ENCODE results near the gene GPR37L1. TPM values are rescaled to one million over a fixed set of nuclear protein-coding genes. Genes with fewer than 3 reads are reported as not detected.

GPR37L1 gene, protein sequence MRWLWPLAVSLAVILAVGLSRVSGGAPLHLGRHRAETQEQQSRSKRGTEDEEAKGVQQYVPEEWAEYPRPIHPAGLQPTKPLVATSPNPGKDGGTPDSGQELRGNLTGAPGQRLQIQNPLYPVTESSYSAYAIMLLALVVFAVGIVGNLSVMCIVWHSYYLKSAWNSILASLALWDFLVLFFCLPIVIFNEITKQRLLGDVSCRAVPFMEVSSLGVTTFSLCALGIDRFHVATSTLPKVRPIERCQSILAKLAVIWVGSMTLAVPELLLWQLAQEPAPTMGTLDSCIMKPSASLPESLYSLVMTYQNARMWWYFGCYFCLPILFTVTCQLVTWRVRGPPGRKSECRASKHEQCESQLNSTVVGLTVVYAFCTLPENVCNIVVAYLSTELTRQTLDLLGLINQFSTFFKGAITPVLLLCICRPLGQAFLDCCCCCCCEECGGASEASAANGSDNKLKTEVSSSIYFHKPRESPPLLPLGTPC
- under 0.01 TPM for total RNA-seq
- polyA plus RNA-seq: 0.09 TPM
- long read RNA-seq, donor 1: 0 reads
- long read RNA-seq, donor 2, partial matches to known transcripts: 123 of 163 reads
- long read RNA-seq, donor 2, other reads (novel, unspliced or antisense): 40 of 163 reads
- long read RNA-seq, donor 3, partial matches to known transcripts: 38 of 38 reads
- long read RNA-seq, donor 3, other reads (novel, unspliced or antisense): 0 of 38 reads
- long read RNA-seq, donor 4: 0 reads
- long read RNA-seq, donor 5, partial matches to known transcripts: 30 of 47 reads
- long read RNA-seq, donor 5, other reads (novel, unspliced or antisense): 17 of 47 reads
- long read RNA-seq, donor 6: 0 reads
- long read RNA-seq, donor 7: 0 reads
- long read RNA-seq, donor 8: 0 reads
- long read RNA-seq, donor 9: 0 reads
- long read RNA-seq, donor 10: 0 reads

DNA sequence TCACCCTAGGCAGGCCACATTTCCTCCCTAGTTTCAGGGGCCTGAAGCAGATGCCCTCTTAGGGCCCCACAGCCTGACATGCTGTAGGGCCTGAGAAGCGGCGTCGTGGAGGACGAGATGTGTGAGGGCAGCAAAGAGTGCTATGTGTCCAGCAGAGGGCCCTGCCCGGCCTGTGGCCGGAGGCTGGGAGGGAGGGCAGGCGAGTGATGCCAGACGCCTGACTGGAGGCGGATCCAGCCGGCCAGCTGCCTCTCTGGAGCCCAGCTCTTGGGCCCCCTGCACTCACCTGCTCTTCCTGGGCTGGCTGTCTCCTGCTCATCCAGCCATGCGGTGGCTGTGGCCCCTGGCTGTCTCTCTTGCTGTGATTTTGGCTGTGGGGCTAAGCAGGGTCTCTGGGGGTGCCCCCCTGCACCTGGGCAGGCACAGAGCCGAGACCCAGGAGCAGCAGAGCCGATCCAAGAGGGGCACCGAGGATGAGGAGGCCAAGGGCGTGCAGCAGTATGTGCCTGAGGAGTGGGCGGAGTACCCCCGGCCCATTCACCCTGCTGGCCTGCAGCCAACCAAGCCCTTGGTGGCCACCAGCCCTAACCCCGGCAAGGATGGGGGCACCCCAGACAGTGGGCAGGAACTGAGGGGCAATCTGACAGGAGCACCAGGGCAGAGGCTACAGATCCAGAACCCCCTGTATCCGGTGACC lies at the start of gene GPR37L1:
GPR37L1 (plus strand) TSS at position 279 of the 697 bp plus-strand sequence; CDS start at position 326, 47 bp downstream.
- WGBS: 95% methylated on average over 19 of the region's 19 CpGs
- Histone ChIP-seq H3K36me3 (ENCODE audit: control insufficient read depth in 2 of 2, insufficient read depth in 2 of 2, low read length in 1 of 2) (no peaks in the 10 kb centered on the region), H3K27ac (ENCODE audit: low read depth in 1 of 2, low read length in 1 of 2) (no peak within 1 kb of the TSS), H3K4me1 (ENCODE audit: control insufficient read depth in 2 of 2, insufficient read depth in 2 of 2, low read length in 2 of 2) (no peaks in the 10 kb centered on the region), H3K4me3 (ENCODE audit: low read length in 2 of 2) (no peak within 1 kb of the TSS), H3K27me3 (ENCODE audit: control insufficient read depth in 2 of 2, insufficient read depth in 1 of 2, low read length in 1 of 2) (peaks cover 0 to 12% of the 10 kb centered on the region in 2 donors), H3K9me3 (ENCODE audit: control insufficient read depth in 2 of 2, insufficient read depth in 1 of 2, low read length in 1 of 2) (peaks cover 0 to 3% of the 10 kb centered on the region in 2 donors)
- no peak for DNase-seq (ENCODE audit: low read depth in 6 of 9, low spot score in 9 of 9)

DNA sequence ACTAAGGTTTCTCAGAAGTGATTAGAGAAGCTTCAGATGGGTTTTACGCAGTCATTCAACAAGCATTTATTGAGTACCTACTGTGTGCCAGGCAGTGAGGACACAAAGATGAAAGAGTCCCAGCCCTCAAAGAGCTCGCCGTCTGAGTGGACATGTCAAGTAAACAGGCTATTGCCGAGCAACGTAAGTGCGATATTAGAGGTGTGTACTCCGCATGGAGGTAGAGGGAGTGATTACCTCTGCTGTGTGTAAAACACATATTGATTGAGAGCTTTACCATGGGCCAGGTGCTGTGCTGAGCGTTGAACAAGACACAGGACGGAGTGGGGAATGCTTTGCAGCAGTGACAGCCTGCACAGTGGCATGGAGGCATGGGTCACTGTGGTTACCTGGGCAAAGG lies 49.5 kb upstream of the GPR37L1 start:
- Histone ChIP-seq H3K27me3 (ENCODE audit: control insufficient read depth in 2 of 2, insufficient read depth in 1 of 2, low read length in 1 of 2) (no peaks in the 10 kb centered on the region), H3K4me1 (ENCODE audit: control insufficient read depth in 2 of 2, insufficient read depth in 2 of 2, low read length in 2 of 2) (no peaks in the 10 kb centered on the region), H3K36me3 (ENCODE audit: control insufficient read depth in 2 of 2, insufficient read depth in 2 of 2, low read length in 1 of 2) (no peaks in the 10 kb centered on the region), H3K27ac (ENCODE audit: low read depth in 1 of 2, low read length in 1 of 2) (no peak overlapping the region), H3K9me3 (ENCODE audit: control insufficient read depth in 2 of 2, insufficient read depth in 1 of 2, low read length in 1 of 2) (no peaks in the 10 kb centered on the region), H3K4me3 (ENCODE audit: low read length in 2 of 2) (no peak overlapping the region)
- WGBS: 96% methylated on average over 9 of the region's 9 CpGs
- DNase-seq (ENCODE audit: low read depth in 6 of 9, low spot score in 9 of 9): no peak

DNA sequence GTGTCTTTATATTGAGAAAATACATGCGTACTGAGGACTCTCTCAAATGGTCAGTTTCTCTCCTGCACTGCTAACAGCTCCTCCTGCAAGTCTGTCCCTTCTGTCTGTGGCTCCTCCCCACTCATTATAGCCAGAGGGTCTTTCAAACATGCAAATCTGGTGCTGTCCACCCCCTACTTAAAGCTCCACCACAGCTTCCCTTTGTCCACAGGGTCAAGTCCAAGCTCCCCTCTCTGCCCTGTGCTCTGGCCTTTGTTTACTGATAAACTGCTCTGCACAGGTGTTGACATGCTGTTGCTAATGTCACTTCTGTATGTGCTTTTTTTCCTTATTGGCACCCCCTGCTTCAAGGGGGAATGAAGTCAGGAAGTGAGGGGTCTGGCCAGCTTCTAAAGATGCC lies 47.7 kb upstream of the GPR37L1 start:
- Histone ChIP-seq H3K36me3 (ENCODE audit: control insufficient read depth in 2 of 2, insufficient read depth in 2 of 2, low read length in 1 of 2) (no peaks in the 10 kb centered on the region), H3K4me3 (ENCODE audit: low read length in 2 of 2) (no peak overlapping the region), H3K27me3 (ENCODE audit: control insufficient read depth in 2 of 2, insufficient read depth in 1 of 2, low read length in 1 of 2) (no peaks in the 10 kb centered on the region), H3K4me1 (ENCODE audit: control insufficient read depth in 2 of 2, insufficient read depth in 2 of 2, low read length in 2 of 2) (no peaks in the 10 kb centered on the region), H3K27ac (ENCODE audit: low read depth in 1 of 2, low read length in 1 of 2) (no peak overlapping the region), H3K9me3 (ENCODE audit: control insufficient read depth in 2 of 2, insufficient read depth in 1 of 2, low read length in 1 of 2) (no peaks in the 10 kb centered on the region)
- DNase-seq (ENCODE audit: low read depth in 6 of 9, low spot score in 9 of 9): no peak
- 96% methylated on average over 1 of the region's 1 CpG for WGBS

DNA sequence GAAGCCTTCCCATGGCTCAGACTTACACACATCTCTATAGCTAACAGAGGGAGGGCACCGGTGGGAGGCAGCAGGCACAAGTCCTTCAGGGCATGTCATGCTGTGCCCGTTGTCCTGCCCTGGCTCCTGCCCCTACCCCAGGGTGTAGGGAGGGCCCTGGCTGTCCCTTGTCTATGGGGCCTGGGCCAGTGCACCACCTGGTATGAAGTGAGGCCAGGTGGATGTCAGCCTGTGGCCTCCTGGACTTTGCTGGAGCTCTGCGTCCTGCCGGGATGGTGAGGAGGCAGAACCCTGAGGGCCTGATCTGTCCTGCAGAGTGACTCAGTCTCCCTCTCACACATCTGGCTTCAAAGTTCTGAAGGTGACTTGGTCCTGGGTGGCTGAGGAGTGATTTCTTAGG lies 47.3 kb upstream of the GPR37L1 start:
- no peaks in the 10 kb centered on the region for H3K27me3 ChIP-seq (ENCODE audit: control insufficient read depth in 2 of 2, insufficient read depth in 1 of 2, low read length in 1 of 2)
- no peak overlapping the region for H3K4me3 ChIP-seq (ENCODE audit: low read length in 2 of 2)
- H3K4me1 ChIP-seq (ENCODE audit: control insufficient read depth in 2 of 2, insufficient read depth in 2 of 2, low read length in 2 of 2): no peaks in the 10 kb centered on the region
- H3K27ac ChIP-seq (ENCODE audit: low read depth in 1 of 2, low read length in 1 of 2): no peak overlapping the region
- DNase-seq (ENCODE audit: low read depth in 6 of 9, low spot score in 9 of 9): no peak
- no peaks in the 10 kb centered on the region for H3K9me3 ChIP-seq (ENCODE audit: control insufficient read depth in 2 of 2, insufficient read depth in 1 of 2, low read length in 1 of 2)
- 94% methylated on average over 4 of the region's 4 CpGs for WGBS
- H3K36me3 ChIP-seq (ENCODE audit: control insufficient read depth in 2 of 2, insufficient read depth in 2 of 2, low read length in 1 of 2): no peaks in the 10 kb centered on the region

GRCh38 chr1:202076050-202076511 lies 46.6 kb upstream of the GPR37L1 start:
- WGBS: 89% methylated on average over 6 of the region's 6 CpGs
- H3K27me3 ChIP-seq (ENCODE audit: control insufficient read depth in 2 of 2, insufficient read depth in 1 of 2, low read length in 1 of 2): no peaks in the 10 kb centered on the region
- H3K27ac ChIP-seq (ENCODE audit: low read depth in 1 of 2, low read length in 1 of 2): no peak overlapping the region
- no peaks in the 10 kb centered on the region for H3K9me3 ChIP-seq (ENCODE audit: control insufficient read depth in 2 of 2, insufficient read depth in 1 of 2, low read length in 1 of 2)
- no peaks in the 10 kb centered on the region for H3K36me3 ChIP-seq (ENCODE audit: control insufficient read depth in 2 of 2, insufficient read depth in 2 of 2, low read length in 1 of 2)
- no peak for DNase-seq (ENCODE audit: low read depth in 6 of 9, low spot score in 9 of 9)
- H3K4me3 ChIP-seq (ENCODE audit: low read length in 2 of 2): no peak overlapping the region
- no peaks in the 10 kb centered on the region for H3K4me1 ChIP-seq (ENCODE audit: control insufficient read depth in 2 of 2, insufficient read depth in 2 of 2, low read length in 2 of 2)

DNA sequence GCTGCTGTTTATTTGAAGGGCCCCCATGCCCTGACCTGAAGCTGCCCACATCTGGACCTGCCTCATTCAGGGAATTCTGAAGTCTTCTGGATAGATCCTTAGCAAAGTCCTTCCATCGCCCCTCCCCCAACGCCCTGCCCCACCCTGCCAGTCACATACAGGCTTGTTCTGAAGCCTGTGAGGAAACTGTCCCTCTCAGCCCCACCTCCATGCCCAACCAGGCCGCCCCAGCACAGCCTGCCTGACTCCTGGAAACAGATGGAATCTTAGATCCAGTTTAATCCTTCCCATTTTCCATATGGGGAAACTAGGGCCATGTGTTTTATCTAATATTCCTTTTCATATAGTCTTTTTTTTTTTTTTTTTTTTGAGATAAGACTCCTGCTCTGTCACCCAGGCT lies 44.5 kb upstream of the GPR37L1 start:
- WGBS: 95% methylated on average over 3 of the region's 3 CpGs
- no peak overlapping the region for H3K27ac ChIP-seq (ENCODE audit: low read depth in 1 of 2, low read length in 1 of 2)
- no peaks in the 10 kb centered on the region for H3K27me3 ChIP-seq (ENCODE audit: control insufficient read depth in 2 of 2, insufficient read depth in 1 of 2, low read length in 1 of 2)
- no peaks in the 10 kb centered on the region for H3K9me3 ChIP-seq (ENCODE audit: control insufficient read depth in 2 of 2, insufficient read depth in 1 of 2, low read length in 1 of 2)
- no peaks in the 10 kb centered on the region for H3K4me1 ChIP-seq (ENCODE audit: control insufficient read depth in 2 of 2, insufficient read depth in 2 of 2, low read length in 2 of 2)
- no peaks in the 10 kb centered on the region for H3K36me3 ChIP-seq (ENCODE audit: control insufficient read depth in 2 of 2, insufficient read depth in 2 of 2, low read length in 1 of 2)
- DNase-seq (ENCODE audit: low read depth in 6 of 9, low spot score in 9 of 9): no peak
- no peak overlapping the region for H3K4me3 ChIP-seq (ENCODE audit: low read length in 2 of 2)

- no peaks in the 10 kb centered on the region for H3K36me3 ChIP-seq (ENCODE audit: control insufficient read depth in 2 of 2, insufficient read depth in 2 of 2, low read length in 1 of 2)
- H3K27me3 ChIP-seq (ENCODE audit: control insufficient read depth in 2 of 2, insufficient read depth in 1 of 2, low read length in 1 of 2): peaks cover 0 to 4% of the 10 kb centered on the region in 2 donors
- H3K27ac ChIP-seq (ENCODE audit: low read depth in 1 of 2, low read length in 1 of 2): no peak overlapping the region
- 92% methylated on average over 6 of the region's 6 CpGs for WGBS
- H3K4me1 ChIP-seq (ENCODE audit: control insufficient read depth in 2 of 2, insufficient read depth in 2 of 2, low read length in 2 of 2): no peaks in the 10 kb centered on the region
- H3K9me3 ChIP-seq (ENCODE audit: control insufficient read depth in 2 of 2, insufficient read depth in 1 of 2, low read length in 1 of 2): no peaks in the 10 kb centered on the region
- no peak for DNase-seq (ENCODE audit: low read depth in 6 of 9, low spot score in 9 of 9)
- no peak overlapping the region for H3K4me3 ChIP-seq (ENCODE audit: low read length in 2 of 2)
Measured at GRCh38 chr1:202081992-202082391, 40.7 kb upstream of the GPR37L1 start.

DNA sequence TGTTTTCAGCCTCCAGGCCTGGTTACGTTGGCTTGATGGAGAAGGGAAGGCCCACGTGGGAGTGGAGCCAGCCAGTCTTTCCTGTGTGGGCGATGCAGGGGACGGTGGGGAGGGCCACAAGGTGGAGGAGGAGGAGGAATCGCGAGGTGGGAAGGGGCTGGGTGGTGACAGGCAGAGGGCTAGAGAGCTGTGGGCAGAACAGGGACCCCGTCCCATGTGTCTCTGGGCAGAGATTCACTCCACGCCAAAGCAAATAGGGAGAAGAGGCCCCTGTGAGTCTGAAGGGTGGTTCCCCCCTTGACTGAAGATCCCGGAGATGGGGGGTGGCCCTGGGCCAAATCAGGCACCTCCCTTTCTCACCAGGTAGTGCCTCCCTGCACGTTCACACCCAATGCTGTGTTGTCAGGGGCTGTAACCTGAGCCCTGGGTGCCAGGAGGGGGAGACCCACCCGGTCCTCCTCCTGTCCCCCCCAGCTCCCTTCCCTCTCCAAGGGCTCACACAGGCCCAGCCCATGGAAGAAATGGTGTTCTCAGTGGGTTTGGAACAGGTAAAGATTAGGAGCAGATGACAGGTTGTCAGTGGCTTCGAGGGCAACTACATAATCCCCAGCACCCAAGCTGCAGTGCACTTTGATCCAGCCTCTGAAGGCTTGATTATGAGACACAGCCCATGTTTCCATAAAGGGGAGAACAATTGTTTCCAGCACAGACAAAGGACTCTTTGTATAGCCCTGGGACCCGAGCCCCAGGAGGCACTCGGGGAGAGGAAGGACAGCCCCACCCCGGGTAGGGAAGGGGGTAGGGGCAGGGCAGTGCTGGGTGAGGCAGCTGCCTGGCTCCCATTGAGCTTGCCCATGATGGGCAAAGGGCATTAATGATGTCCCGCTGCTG lies 37.7 kb upstream of the GPR37L1 start:
- Histone ChIP-seq H3K4me3 (ENCODE audit: low read length in 2 of 2) (no peak overlapping the region), H3K36me3 (ENCODE audit: control insufficient read depth in 2 of 2, insufficient read depth in 2 of 2, low read length in 1 of 2) (no peaks in the 10 kb centered on the region), H3K9me3 (ENCODE audit: control insufficient read depth in 2 of 2, insufficient read depth in 1 of 2, low read length in 1 of 2) (no peaks in the 10 kb centered on the region), H3K27me3 (ENCODE audit: control insufficient read depth in 2 of 2, insufficient read depth in 1 of 2, low read length in 1 of 2) (peaks cover 0 to 6% of the 10 kb centered on the region in 2 donors), H3K4me1 (ENCODE audit: control insufficient read depth in 2 of 2, insufficient read depth in 2 of 2, low read length in 2 of 2) (no peaks in the 10 kb centered on the region), H3K27ac (ENCODE audit: low read depth in 1 of 2, low read length in 1 of 2) (no peak overlapping the region)
- 77% methylated on average over 16 of the region's 16 CpGs for WGBS
- no peak for DNase-seq (ENCODE audit: low read depth in 6 of 9, low spot score in 9 of 9)

Data from thymus (tissue), 14 donors.